ENCODE results near the gene SLC6A19. TPM values are rescaled to one million over a fixed set of nuclear protein-coding genes. Genes with fewer than 3 reads are reported as not detected.

Gene SLC6A19
- total RNA-seq, 6 experiments from 2014 or later: not detected

DNA sequence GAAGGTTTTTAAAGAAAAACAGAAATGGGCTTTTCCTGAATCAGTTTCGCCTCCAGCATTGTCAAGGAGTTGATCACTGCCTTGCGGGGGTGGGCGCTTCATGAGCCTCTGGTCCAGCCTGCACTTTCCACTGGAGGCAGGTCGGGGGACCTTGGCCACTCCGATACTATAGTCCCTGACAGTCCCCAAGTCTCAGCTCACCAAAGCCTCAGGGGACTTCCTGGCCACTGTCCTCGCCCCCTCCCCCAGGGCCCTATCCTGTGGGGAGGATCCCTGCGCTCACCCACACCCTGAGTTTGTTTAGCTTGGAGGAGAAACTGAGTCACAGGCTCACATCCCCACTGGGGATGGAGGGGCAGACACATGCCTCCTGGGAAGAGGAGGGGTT is 1.4 kb downstream of the SLC6A19 start:
- Mint-ChIP-seq H3K36me3 (ENCODE audit: low read depth) (no peaks in the 10 kb centered on the region), H3K9me3 (no peaks in the 10 kb centered on the region), H3K4me3 (no peak overlapping the region), H3K27me3 (ENCODE audit: insufficient read depth) (peaks cover 13% of the 10 kb centered on the region), H3K4me1 (ENCODE audit: low read depth) (no peaks in the 10 kb centered on the region), H3K27ac (no peak overlapping the region)
- no peak for DNase-seq
- TF ChIP-seq, protein P1, sequence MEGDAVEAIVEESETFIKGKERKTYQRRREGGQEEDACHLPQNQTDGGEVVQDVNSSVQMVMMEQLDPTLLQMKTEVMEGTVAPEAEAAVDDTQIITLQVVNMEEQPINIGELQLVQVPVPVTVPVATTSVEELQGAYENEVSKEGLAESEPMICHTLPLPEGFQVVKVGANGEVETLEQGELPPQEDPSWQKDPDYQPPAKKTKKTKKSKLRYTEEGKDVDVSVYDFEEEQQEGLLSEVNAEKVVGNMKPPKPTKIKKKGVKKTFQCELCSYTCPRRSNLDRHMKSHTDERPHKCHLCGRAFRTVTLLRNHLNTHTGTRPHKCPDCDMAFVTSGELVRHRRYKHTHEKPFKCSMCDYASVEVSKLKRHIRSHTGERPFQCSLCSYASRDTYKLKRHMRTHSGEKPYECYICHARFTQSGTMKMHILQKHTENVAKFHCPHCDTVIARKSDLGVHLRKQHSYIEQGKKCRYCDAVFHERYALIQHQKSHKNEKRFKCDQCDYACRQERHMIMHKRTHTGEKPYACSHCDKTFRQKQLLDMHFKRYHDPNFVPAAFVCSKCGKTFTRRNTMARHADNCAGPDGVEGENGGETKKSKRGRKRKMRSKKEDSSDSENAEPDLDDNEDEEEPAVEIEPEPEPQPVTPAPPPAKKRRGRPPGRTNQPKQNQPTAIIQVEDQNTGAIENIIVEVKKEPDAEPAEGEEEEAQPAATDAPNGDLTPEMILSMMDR (IDR thresholded peaks at IDR 0.05): no peak

- Mint-ChIP-seq H3K27ac (no peak overlapping the region), H3K4me3 (no peak overlapping the region), H3K4me1 (ENCODE audit: low read depth) (no peaks in the 10 kb centered on the region), H3K27me3 (ENCODE audit: insufficient read depth) (peaks cover 13% of the 10 kb centered on the region), H3K9me3 (no peaks in the 10 kb centered on the region), H3K36me3 (ENCODE audit: low read depth) (no peaks in the 10 kb centered on the region)
- no peak for DNase-seq
- TF ChIP-seq, protein P1 (IDR thresholded peaks at IDR 0.05): no peak
Measured at GRCh38 chr5:1203311-1203967, 2.0 kb downstream of the SLC6A19 start.

DNA sequence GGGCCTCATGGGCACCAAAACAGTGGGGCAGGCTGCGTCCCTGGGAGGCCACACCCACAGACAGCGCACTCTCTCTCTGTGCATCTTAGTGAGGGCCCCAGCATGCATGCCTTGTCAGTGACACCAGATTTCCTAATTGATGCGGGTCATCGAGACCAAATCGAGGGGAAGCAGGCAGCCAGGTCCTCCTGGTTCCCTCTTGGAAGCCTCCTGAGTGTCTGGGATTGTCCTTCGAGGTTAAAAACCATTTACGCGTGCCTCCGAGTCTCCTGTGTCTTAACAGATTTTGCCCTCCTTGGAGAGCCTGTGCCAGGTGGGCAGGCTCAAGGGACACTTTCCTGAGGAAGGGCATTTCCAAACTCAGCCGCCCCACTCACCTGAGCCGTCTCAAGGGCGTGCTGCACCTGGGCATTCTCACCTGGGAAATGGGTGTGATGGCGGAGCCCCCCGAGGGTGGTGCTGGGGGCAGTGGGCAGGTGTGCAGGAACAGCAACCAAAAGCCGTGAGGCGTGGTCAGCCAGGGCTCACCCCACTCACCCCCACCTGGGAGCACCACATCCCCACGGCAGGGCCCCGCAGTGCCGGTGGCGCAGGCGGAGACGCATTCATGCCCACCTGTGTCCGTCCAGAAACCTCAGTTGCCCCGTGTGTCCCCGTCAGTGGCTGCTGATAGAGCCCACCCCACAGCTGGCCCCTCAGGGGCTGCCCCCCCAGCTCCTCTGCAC is 2.7 kb downstream of the SLC6A19 start:
- peaks cover 13% of the 10 kb centered on the region for H3K27me3 Mint-ChIP-seq (ENCODE audit: insufficient read depth)
- no peak for DNase-seq
- H3K27ac Mint-ChIP-seq: no peak overlapping the region
- no peaks in the 10 kb centered on the region for H3K9me3 Mint-ChIP-seq
- H3K4me3 Mint-ChIP-seq: no peak overlapping the region
- TF ChIP-seq, protein P1 (IDR thresholded peaks at IDR 0.05): no peak
- no peaks in the 10 kb centered on the region for H3K4me1 Mint-ChIP-seq (ENCODE audit: low read depth)
- H3K36me3 Mint-ChIP-seq (ENCODE audit: low read depth): no peaks in the 10 kb centered on the region

GRCh38 chr5:1204693-1205242 is 3.4 kb downstream of the SLC6A19 start:
- TF ChIP-seq, protein P1 (IDR thresholded peaks at IDR 0.05): peak; percentile 53
- H3K4me1 Mint-ChIP-seq (ENCODE audit: low read depth): no peaks in the 10 kb centered on the region
- no peak overlapping the region for H3K4me3 Mint-ChIP-seq
- peaks cover 13% of the 10 kb centered on the region for H3K27me3 Mint-ChIP-seq (ENCODE audit: insufficient read depth)
- H3K36me3 Mint-ChIP-seq (ENCODE audit: low read depth): no peaks in the 10 kb centered on the region
- H3K27ac Mint-ChIP-seq: no peak overlapping the region
- H3K9me3 Mint-ChIP-seq: no peaks in the 10 kb centered on the region
- DNase-seq: peak; percentile 39

- no peak overlapping the region for H3K4me3 Mint-ChIP-seq
- no peaks in the 10 kb centered on the region for H3K36me3 Mint-ChIP-seq (ENCODE audit: low read depth)
- TF ChIP-seq, protein P1 (IDR thresholded peaks at IDR 0.05): no peak
- H3K27me3 Mint-ChIP-seq (ENCODE audit: insufficient read depth): peaks cover 15% of the 10 kb centered on the region
- no peak for DNase-seq
- H3K9me3 Mint-ChIP-seq: no peaks in the 10 kb centered on the region
- H3K27ac Mint-ChIP-seq: no peak overlapping the region
- H3K4me1 Mint-ChIP-seq (ENCODE audit: low read depth): no peaks in the 10 kb centered on the region
Measured at GRCh38 chr5:1205255-1206180, 4.1 kb downstream of the SLC6A19 start.
